HCT116 (cell line): ENCODE measurements around the gene PCBP1. TPM values are rescaled to one million over a fixed set of nuclear protein-coding genes. Genes with fewer than 3 reads are reported as not detected.

Experiments
- ATAC-seq: fragments of 200-7000 bp; cut with Tn5 transposase; 2 replicates; pipeline ENCODE4 v1.9.1; 2020; ENCODE audit warnings: mild to moderate bottlenecking, moderate library complexity
- BruUV-seq: library from RNA; stranded (reverse); fragments of 400-500 nt; replicated peaks from 2 replicates; lab custom pipeline; 2021; lab: Mats Ljungman, UMichigan
- CTCF ChIA-PET: fragments of 300-600 bp; sonication (Branson Sonifier 250); formaldehyde crosslinking; loops from one replicate; lab custom pipeline; 2021; ENCODE audit warnings: antibody characterized with exemption; lab: Charles Lee
- POLR2A ChIA-PET: fragments of 300-600, 350-600 bp; sonication (Branson Sonifier 250); formaldehyde crosslinking; loops from one replicate; lab custom pipeline; 2021; ENCODE audit warnings: antibody characterized with exemption; lab: Charles Lee
- RAD21 ChIA-PET, 2 experiments: fragments of 300-600 bp; sonication (Branson Sonifier 250); formaldehyde crosslinking; loops; one replicate each; lab custom pipeline; 2023; ENCODE audit warnings: low total read pairs in 2 of 2; ENCODE audit not compliant: uncharacterized antibody in 2 of 2, unreplicated experiment in 2 of 2, low non-redundant PET in 1 of 2; lab: Charles Lee
- DNase-seq: peaks from one replicate; pipeline ENCODE4 v3.0.0-alpha.2; 2010; ENCODE audit warnings: low read depth, low spot score
- H2AFZ ChIP-seq: fragments of 200-600 bp; shearing (Covaris generic), sonication (generic); 2 replicates; pipeline ENCODE4 v1.6.1; 2017; ENCODE audit warnings: low read depth, mixed run types, mixed read lengths, antibody characterized with exemption, low read length; ENCODE audit not compliant: poor library complexity, severe bottlenecking
- H3K27ac ChIP-seq: 2 replicates; pipeline ENCODE4 v1.5.1; 2012; ENCODE audit warnings: low read depth, low read length
- H3K27me3 ChIP-seq: fragments of 200-600 bp; sonication (generic); 2 replicates; pipeline ENCODE4 v1.6.1; 2016; ENCODE audit warnings: mixed run types, low read length, mixed read lengths; ENCODE audit not compliant: insufficient read depth
- H3K36me3 ChIP-seq, 2 experiments: fragments of 200-500 bp in 1 of 2; fragments of 200-600 bp in 1 of 2; sonication (Bioruptor generic) in 1 of 2; sonication (generic) in 1 of 2; 2 replicates each; pipeline versions ENCODE4 v1.5.1 to v1.6.1; 2014 to 2016; ENCODE audit warnings: low read length in 2 of 2, inconsistent platforms in 1 of 2, mixed read lengths in 1 of 2, mixed run types in 1 of 2; ENCODE audit not compliant: insufficient read depth in 2 of 2, control insufficient read depth in 1 of 2
- H3K4me1 ChIP-seq, 2 experiments: fragments of 200-600 bp in 1 of 2; sonication (generic) in 1 of 2; 2 replicates each; pipeline versions ENCODE4 v1.5.1 to v1.6.1; 2012 to 2017; ENCODE audit warnings: low read length in 2 of 2, inconsistent platforms in 1 of 2, mild to moderate bottlenecking in 1 of 2, mixed read lengths in 1 of 2, mixed run types in 1 of 2, moderate library complexity in 1 of 2; ENCODE audit not compliant: insufficient read depth in 2 of 2, control insufficient read depth in 1 of 2
- H3K4me2 ChIP-seq: fragments of 200-600 bp; sonication (generic); 2 replicates; pipeline ENCODE4 v1.6.1; 2017; ENCODE audit warnings: mixed run types, low read length, mixed read lengths
- H3K4me3 ChIP-seq, 2 experiments: fragments of 200-600 bp in 1 of 2; sonication (generic) in 1 of 2; replicated peaks in 1 of 2; 2 replicates each; pipeline ENCODE4 v1.5.1; 2011 to 2016; ENCODE audit warnings: low read length in 2 of 2, control low read depth in 1 of 2, low read depth in 1 of 2, mild to moderate bottlenecking in 1 of 2, mixed read lengths in 1 of 2, mixed run types in 1 of 2
- H3K79me2 ChIP-seq: fragments of 200-600 bp; sonication (generic); 2 replicates; pipeline ENCODE4 v1.6.1; 2017; ENCODE audit warnings: mild to moderate bottlenecking, mixed run types, low read length, moderate library complexity, mixed read lengths; ENCODE audit not compliant: insufficient read depth
- H3K9ac ChIP-seq: fragments of 200-600 bp; sonication (generic); 2 replicates; pipeline ENCODE4 v1.6.1; 2016; ENCODE audit warnings: low read length, mixed read lengths
- H3K9me2 ChIP-seq: fragments of 200-600 bp; sonication (generic), shearing (Covaris generic); 2 replicates; pipeline ENCODE4 v1.6.1; 2017; ENCODE audit warnings: mixed run types, mild to moderate bottlenecking, moderate library complexity; ENCODE audit not compliant: insufficient read depth
- H3K9me3 ChIP-seq, 2 experiments: fragments of 200-500 bp in 1 of 2; fragments of 200-600 bp in 1 of 2; sonication (Bioruptor generic) in 1 of 2; sonication (generic) in 1 of 2; 2 replicates each; pipeline ENCODE4 v1.6.1; 2014 to 2017; ENCODE audit warnings: low read length in 2 of 2, mixed read lengths in 2 of 2, inconsistent platforms in 1 of 2, low read depth in 1 of 2, mild to moderate bottlenecking in 1 of 2, mixed run types in 1 of 2, moderate library complexity in 1 of 2; ENCODE audit not compliant: control insufficient read depth in 1 of 2, insufficient read depth in 1 of 2
- H4K20me1 ChIP-seq: fragments of 200-600 bp; sonication (generic), shearing (Covaris generic); 2 replicates; pipeline ENCODE4 v1.6.1; 2017; ENCODE audit warnings: mixed run types, mild to moderate bottlenecking, moderate library complexity; ENCODE audit not compliant: insufficient read depth
- CBX3 ChIP-seq: IDR thresholded peaks from 2 replicates; pipeline ENCODE4 v1.6.1; 2012; ENCODE audit warnings: low read depth
- EZH2 ChIP-seq: fragments of 200-600 bp; sonication (generic); IDR thresholded peaks from 2 replicates; pipeline ENCODE4 v1.6.1; 2017; ENCODE audit warnings: antibody characterized with exemption, mixed run types
- POLR2A ChIP-seq: IDR thresholded peaks from 2 replicates; pipeline ENCODE4 v1.7.0; 2011; ENCODE audit warnings: borderline replicate concordance; ENCODE audit not compliant: insufficient read depth, insufficient read length; ENCODE audit errors: extremely low read depth
- POLR2AphosphoS5 ChIP-seq: IDR thresholded peaks from 2 replicates; pipeline ENCODE4 v1.6.1; 2011; ENCODE audit warnings: mild to moderate bottlenecking, low read depth, low read length, moderate library complexity
- YY1 ChIP-seq: IDR thresholded peaks from 2 replicates; pipeline ENCODE4 v1.6.1; 2011; ENCODE audit warnings: low read length, low read depth, moderate library complexity, mild to moderate bottlenecking; ENCODE audit not compliant: insufficient replicate concordance; ENCODE audit errors: extremely low read depth
- intact Hi-C: fragments of 100-400 bp; cut with micrococcal nuclease; formaldehyde crosslinking; loops from 2 replicates; pipeline ENCODE4 v1.10.0; 2022
- total RNA-seq: library from RNA; stranded (reverse); gene quantifications from one replicate; pipeline ENCODE4 v1.2.1, GENCODE V29; 2021; ENCODE audit not compliant: unreplicated experiment
- TF ChIP-seq, protein P1 (sequence below): IDR thresholded peaks from 2 replicates; pipeline ENCODE4 v1.6.1; 2012
- TF ChIP-seq, protein P2 (sequence below): IDR thresholded peaks from 2 replicates; pipeline ENCODE4 v1.6.1; 2012; ENCODE audit warnings: low read depth

The PCBP1 gene
- total RNA-seq, 1 experiment from 2014 or later, result 256 TPM

DNA sequence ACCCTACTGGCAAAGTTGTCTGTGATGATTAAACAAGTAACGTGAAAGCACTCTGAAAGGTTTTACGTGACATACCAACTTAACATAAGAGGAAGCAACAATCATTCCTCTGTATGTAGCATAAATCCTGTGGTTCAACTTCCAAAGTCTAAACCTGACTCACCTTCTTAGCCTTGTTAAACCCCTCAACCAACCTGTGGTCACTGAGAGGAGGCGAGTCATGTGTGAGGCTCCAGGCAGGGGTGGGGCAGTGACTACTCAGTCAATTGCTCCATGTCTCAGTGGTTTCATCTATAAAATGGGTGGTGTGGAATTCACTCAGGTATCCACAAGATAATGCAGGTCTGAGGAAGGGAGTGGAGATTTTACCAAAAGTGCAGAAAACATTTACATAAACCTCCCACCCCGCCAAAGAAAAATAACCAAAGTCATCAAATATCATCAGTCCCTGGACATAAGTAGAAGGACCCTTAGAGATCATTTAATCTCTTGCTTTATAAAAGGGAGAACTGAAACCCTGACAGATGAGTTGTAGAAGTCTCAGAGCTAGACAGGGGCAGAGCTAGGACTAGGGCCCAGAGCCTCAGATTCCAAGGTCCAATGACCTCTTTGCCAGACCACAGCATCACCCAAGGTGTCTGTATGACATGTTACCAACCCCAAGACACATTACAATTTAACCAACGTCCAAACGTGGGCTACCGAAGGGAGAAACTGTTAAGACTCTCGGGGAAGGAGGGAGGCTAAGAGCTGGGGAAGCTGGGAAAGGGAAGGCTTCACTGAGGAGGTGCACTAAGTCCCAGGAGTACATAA is 3.7 kb upstream of the PCBP1 start:
- Histone ChIP-seq H3K36me3 (peaks cover 12 to 16% of the 10 kb centered on the region in 2 experiments; a peak in 3 of 4 replicates), H3K9me3 (no peaks in the 10 kb centered on the region), H4K20me1 (no peaks in the 10 kb centered on the region), H3K9ac (peak overlapping the region; percentile 97), H3K4me2 (peak overlapping the region; percentile 90), H3K4me3 (0 out of 4 replicates have a peak overlapping the region, but pooled peaks of 1 of the 2 experiments have one; percentile 2), H3K4me1 (peaks cover 32 to 55% of the 10 kb centered on the region in 2 experiments), H2AFZ (no peak overlapping the region), H3K9me2 (no peaks in the 10 kb centered on the region), H3K27me3 (no peaks in the 10 kb centered on the region), H3K79me2 (peaks cover 15% of the 10 kb centered on the region), H3K27ac (peak overlapping the region; percentile 100; the same call in 1 of the 2 replicates)
- TF ChIP-seq, protein P1, sequence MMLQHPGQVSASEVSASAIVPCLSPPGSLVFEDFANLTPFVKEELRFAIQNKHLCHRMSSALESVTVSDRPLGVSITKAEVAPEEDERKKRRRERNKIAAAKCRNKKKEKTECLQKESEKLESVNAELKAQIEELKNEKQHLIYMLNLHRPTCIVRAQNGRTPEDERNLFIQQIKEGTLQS, result no peak
- TF ChIP-seq CBX3 (no peak), POLR2AphosphoS5 (peak; percentile 39), EZH2 (no peak)
- BruUV-seq, result no TSS peak
- POLR2A ChIA-PET, result interaction anchor here (1.6 to 3.8 kb wide), 3 partner anchors 58 to 170 kb away, joined by 4 to 32 read pairs (median 10); partner anchors contain the start of genes C2orf42 and MXD1
- ATAC-seq, result peak; percentile 23; the same call in 1 of the 2 replicates
- intact Hi-C loops, result loop anchor here (2.0 kb wide), 1 partner anchor 169 kb away; the partner anchor contains the start of gene MXD1
- CTCF ChIA-PET, result no interaction called here
- RAD21 ChIA-PET, result no interaction called here
- DNase-seq, result peak; percentile 83

DNA sequence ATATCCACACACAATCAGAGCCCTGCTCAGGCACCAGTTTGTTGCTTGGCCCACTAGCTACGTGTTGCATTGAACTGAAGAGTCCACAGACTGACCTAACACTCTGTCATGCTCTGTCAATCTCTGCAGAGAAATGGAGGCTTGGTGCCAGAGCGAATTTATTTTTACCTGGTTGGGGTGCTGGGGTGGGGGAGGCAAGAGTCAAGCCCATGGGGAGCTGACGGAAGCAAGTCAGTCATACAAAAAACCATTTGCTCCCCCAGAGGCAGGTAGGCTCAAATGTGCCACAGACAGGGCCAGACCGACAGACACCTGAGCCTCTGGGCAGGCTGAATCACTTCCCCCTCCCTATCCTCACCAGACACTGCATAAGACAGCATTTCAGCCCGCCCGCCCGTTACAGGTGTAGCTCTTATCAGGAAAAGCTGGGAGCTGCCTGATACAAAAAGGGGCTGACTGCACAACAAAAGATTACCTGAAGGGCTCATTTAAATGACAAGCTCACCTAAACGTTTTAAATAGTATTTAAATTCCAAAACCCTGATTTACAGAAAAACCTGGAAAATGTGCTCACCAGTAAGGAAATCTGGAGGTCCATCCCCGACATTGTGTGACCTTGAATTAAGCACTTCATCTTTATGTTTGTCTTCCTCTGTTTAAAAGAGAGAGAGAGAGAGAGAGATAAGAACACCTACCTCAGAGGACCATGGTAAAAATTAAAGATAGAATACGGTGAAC is 2.1 kb upstream of the PCBP1 start:
- peak overlapping the region; percentile 68 to 89 for H3K4me3 ChIP-seq
- POLR2A ChIA-PET, result interaction anchor here (0.5 to 5.1 kb wide), 17 partner anchors 9 to 173 kb away, joined by 3 to 54 read pairs (median 5); partner anchors contain the start of genes C2orf42, MXD1 and PCYOX1
- CTCF ChIA-PET, result interaction anchor here (1.0 to 2.0 kb wide), 4 partner anchors 14 to 360 kb away, joined by 3 to 6 read pairs (median 5); partner anchors contain the start of gene MXD1

More for the DNA sequence above, 2.1 kb upstream of the PCBP1 start:
- DNase-seq (peak; percentile 65), ATAC-seq (peak; percentile 66)
- Histone ChIP-seq H3K36me3 (peaks cover 4 to 8% of the 10 kb centered on the region in 2 experiments; a peak in 1 of 4 replicates), H3K4me2 (peak overlapping the region; percentile 90), H3K9ac (peak overlapping the region; percentile 97), H3K27me3 (no peaks in the 10 kb centered on the region), H3K9me3 (no peaks in the 10 kb centered on the region), H3K9me2 (no peaks in the 10 kb centered on the region), H4K20me1 (no peaks in the 10 kb centered on the region), H3K27ac (peak overlapping the region; percentile 100), H3K4me1 (peaks cover 42 to 70% of the 10 kb centered on the region in 2 experiments), H3K79me2 (peaks cover 29% of the 10 kb centered on the region), H2AFZ (no peak overlapping the region)
- intact Hi-C loops, result loop anchor here (2.0 to 5.0 kb wide), 4 partner anchors 107 to 207 kb away; partner anchors contain the start of genes C2orf42, MXD1, SNRPG and TIA1
- RAD21 ChIA-PET, result interaction anchor here (0.5 to 1.1 kb wide), 3 partner anchors 24 to 559 kb away, joined by 3 read pairs; no protein-coding TSS in a partner anchor
- TF ChIP-seq YY1, result peak; percentile 25
- peak; percentile 6 for TF ChIP-seq POLR2A
- TF ChIP-seq POLR2AphosphoS5, result peak; percentile 84
- TF ChIP-seq, protein P2, sequence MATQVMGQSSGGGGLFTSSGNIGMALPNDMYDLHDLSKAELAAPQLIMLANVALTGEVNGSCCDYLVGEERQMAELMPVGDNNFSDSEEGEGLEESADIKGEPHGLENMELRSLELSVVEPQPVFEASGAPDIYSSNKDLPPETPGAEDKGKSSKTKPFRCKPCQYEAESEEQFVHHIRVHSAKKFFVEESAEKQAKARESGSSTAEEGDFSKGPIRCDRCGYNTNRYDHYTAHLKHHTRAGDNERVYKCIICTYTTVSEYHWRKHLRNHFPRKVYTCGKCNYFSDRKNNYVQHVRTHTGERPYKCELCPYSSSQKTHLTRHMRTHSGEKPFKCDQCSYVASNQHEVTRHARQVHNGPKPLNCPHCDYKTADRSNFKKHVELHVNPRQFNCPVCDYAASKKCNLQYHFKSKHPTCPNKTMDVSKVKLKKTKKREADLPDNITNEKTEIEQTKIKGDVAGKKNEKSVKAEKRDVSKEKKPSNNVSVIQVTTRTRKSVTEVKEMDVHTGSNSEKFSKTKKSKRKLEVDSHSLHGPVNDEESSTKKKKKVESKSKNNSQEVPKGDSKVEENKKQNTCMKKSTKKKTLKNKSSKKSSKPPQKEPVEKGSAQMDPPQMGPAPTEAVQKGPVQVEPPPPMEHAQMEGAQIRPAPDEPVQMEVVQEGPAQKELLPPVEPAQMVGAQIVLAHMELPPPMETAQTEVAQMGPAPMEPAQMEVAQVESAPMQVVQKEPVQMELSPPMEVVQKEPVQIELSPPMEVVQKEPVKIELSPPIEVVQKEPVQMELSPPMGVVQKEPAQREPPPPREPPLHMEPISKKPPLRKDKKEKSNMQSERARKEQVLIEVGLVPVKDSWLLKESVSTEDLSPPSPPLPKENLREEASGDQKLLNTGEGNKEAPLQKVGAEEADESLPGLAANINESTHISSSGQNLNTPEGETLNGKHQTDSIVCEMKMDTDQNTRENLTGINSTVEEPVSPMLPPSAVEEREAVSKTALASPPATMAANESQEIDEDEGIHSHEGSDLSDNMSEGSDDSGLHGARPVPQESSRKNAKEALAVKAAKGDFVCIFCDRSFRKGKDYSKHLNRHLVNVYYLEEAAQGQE, result no peak
- BruUV-seq, result no TSS peak
